DMS114 treated with DMSO at 0.1 percent for 48 hours (cell line): Measurements from ENCODE around the gene RNF225.
"Not testable (repeated sequence)": the region's sequence is repeated elsewhere in the genome, so short reads cannot be mapped to it uniquely, and the experiment has no call there.

Source experiments
- DNase-seq: peaks from one replicate; lab custom pipeline; 2025; ENCODE audit not compliant: unreplicated experiment; lab: John Stamatoyannopoulos, UW

The RNF225 gene

GRCh38 chr19:58395220-58395978 is at the start of gene RNF225:
Gene RNF225, plus strand, starts transcription at chr19:58395656. Its CDS starts 434 bp downstream, at chr19:58396090.
- DNase-seq: no peak

DNA sequence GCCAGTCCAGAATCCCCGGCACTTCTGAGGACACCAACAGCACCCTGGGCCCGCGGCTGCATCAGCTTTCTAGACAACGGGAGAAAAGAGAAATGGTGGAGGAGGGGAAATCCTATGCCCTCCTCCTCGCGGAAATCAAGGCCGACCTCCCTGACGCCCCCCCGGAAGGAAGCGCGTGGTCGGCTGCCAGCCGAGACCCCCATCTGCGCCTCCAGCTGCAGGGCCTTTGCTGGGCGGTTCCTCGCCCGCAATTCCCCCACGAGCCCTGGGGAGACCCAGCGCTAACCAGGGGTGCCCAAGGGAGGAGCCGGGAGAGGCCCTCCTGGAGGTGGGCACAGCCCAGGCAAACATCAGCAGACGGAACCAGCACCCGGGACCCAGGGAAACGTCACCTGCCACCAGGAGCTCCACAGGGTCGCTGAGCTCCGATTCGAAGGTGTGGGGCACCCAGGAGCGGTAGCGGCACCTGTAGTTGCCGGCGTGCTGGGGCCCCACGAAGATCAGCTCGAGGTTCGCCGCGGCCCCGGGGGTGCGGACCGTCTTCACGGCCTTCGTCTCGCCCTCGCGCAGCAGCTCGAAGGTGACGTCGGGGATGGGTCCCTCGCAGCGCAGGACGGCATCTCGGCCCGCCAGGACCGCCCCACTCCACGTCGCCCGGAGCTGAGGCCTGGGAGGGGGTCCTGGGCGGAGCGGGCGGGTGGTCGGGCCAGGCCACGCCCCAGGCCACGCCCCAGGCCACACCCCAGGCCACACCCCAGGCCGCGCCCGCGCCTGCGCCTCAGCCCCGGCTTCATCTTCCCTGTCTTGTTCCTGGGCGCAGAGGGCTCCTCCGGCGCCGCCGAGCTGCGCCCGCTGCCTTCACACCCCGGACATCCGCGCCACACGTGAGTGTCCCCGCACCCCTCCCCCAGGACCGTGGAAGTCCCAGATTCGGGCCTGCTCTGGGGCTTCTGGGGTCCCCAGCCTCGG is 48.2 kb upstream of the RNF225 start:
- DNase-seq: peak; percentile 33

DNA sequence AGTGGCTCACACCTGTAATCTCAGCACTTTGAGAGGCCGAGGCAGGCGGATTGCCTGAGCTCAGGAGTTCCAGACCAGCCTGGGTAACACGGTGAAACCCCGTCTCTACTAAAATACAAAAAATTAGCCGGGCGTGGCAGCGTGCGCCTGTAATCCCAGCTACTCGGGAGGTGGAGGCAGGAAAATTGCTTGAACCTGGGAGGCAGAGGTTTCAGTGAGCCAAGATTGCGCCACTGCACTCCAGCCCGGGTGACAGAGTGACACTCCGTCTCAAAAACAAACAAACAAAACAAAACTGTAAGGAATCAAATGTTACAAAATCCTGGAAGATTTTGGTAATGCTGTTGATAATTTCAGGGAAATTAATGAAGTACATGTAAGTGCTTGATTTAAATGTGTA is 47.4 kb upstream of the RNF225 start:
- DNase-seq: not testable (repeated sequence)

GRCh38 chr19:58349590-58349989 is 45.9 kb upstream of the RNF225 start:
- DNase-seq: no peak

- no peak for DNase-seq
Measured at GRCh38 chr19:58350001-58350861, 45.2 kb upstream of the RNF225 start.

- DNase-seq: no peak
Measured at GRCh38 chr19:58350871-58351557, 44.4 kb upstream of the RNF225 start.

DNA sequence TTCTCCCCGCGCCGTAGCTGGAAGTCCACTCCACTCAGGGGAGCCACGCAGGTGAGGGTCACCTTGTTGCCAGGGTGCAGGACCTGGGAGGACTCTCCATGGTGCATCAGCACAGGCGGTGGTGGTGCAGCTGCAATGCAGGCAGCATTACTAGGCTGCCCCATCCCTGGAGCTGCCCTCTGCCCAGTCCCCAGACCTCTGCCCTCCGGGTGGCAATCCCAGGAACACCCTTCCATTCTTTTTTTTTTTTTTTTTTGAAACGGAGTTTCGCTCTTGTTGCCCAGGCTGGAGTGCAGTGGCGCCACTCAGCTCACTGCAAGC is 43.9 kb upstream of the RNF225 start:
- no peak for DNase-seq

GRCh38 chr19:58351990-58352755 is 43.3 kb upstream of the RNF225 start:
- DNase-seq: no peak

GRCh38 chr19:58352760-58353671 is 42.4 kb upstream of the RNF225 start, which contains the start of gene A1BG:
Gene A1BG, minus strand, starts transcription at chr19:58353492. Its CDS starts 55 bp downstream, at chr19:58353437.
- no peak for DNase-seq

GRCh38 chr19:58353717-58354477 is 41.6 kb upstream of the RNF225 start:
- DNase-seq: no peak

DNA sequence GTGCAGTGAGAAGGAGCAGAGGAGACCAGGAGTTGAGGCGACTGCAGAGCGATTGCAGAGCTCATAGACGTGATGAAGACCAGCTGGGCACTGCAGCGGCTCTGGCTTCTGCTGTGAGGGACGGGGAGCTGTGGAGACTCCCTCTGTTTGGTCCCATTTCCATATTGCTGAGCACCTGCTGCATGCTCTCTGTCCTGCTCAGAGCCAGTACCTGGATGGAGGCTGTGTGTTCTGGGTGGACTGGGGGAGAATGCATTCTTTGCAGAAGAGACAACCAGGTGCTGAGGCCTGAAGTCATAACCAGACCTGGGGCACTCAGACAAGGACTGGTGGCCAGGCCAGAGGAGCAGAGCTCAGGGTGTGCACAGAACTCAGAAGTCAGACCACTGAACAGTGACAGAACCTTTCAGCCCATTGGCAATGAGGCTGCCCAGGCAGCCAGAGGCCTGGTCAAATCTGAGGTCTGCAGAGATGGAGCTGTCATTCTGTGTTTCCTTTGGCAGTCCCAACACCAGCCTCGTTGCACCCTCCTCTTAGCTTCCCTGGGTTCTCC is 40.9 kb upstream of the RNF225 start:
- DNase-seq: no peak

DNA sequence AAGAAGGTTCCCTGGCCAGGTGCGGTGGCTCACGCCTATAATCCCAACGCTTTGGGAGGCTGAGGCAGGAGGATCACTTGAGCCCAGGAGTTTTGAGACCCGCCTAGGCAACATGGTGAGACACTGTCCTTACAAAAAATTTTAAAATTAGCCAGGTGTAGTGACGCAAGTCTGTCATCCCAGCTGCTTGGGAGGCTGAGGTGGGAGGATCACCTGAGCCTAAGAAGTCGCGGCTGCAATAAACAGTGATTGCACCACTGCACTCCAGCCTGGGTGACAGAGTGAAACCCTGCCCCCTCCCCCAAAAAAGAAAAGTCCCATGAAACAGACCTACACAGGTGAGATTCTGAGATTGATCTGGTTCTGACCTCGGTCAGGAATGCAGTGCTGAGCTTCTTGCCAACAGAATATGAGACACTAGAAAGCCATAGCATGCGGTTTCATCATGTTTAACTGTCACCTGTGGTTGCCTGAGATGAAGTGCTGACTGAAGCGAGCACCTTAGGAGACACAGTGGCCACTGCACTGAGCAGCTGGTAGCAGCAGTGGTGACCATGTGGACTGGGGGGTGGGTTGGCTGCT is 40.1 kb upstream of the RNF225 start:
- DNase-seq: no peak

DNA sequence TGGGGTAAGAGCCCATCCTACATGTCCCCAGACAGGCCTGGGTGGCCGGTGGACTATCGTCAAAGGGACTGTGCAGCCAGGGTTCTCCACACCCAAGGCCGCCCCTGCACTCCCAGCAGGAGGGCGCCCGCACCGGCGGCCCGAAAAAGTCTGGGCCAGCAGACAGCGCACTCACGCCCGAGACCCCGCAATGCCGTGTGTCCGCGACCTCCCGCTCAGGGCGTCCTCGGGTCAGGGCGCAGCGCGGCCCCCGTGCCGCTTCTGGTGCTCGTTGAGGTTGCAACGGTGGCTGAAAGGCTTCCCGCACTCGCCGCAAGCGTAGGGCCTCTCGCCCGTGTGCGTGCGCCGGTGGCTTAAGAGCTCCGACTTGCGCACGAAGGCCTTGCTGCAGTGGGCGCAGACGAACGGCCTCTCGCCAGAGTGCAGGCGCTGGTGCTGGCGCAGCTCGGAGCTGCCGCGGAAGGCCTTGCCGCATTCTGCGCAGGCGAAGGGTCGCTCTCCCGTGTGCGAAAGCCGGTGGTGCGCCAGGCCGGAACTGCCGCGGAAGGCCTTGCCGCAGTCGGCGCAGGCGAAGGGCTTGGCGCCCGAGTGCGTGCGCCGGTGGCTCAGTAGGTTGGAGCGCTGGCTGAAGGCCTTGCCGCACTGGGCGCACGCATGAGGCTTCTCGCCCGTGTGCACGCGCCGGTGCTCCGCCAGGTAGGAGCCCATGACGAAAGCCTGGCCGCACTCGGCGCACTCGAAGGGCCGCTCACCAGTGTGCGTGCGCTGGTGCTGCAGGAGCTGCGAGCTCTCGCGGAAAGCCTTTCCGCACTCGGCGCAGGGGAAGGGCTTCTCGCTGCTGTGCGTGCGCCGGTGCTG is 39.3 kb upstream of the RNF225 start:
- DNase-seq: no peak

DNA sequence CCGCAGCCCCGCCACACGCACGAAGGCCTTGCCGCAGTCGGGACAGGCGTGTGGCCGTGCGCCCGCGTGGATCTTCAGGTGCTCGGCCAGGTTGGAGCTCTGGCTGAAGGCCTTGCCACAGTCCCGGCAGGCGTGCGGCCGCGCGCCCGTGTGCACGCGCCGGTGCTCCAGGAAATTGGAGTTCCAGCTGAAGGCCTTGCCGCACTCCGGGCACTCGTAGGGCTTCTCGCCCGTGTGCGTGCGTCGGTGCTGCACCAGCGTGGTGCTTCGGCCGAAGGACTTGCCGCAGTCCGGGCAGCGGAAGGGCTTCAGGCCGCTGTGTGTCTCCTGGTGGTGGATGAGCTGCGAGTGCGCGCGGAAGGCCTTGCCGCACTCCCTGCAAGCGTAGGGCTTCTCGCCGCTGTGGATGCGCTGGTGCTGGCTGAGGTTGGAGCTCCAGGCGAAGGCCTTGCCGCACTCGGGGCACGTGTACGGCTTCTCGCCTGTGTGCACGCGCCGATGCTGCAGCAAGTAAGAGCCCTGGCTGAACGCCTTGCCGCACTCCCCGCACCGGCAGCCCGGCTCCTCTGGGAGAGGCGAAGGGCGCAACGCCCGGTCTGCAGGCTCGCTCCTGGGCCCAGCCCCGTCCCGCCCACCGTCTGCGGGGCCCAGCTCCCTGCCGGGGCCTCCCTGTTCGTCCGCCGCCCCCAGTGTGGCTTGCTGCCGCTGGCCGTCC is 38.5 kb upstream of the RNF225 start:
- DNase-seq: no peak

- no peak for DNase-seq
Measured at GRCh38 chr19:58357481-58358145, 37.8 kb upstream of the RNF225 start.
